ENCODE data around the gene GRK5. TPM values are rescaled to one million over a fixed set of nuclear protein-coding genes. Genes with fewer than 3 reads are reported as not detected.
A peak's percentile ranks its signal among the peaks of the same experiment; 100 is the strongest.

The GRK5 gene
- total and polyA plus RNA-seq, 9 of the 15 experiments (the other 6 are each of a cell fraction or from before 2014, with no cell fraction given) = 0.46 to 0.83 (median 0.67) TPM; not detected in 2

GRCh38 chr10:119427263-119427864 lies 220.0 kb downstream of the GRK5 start (continued):
- TF ChIP-seq MGA (IDR thresholded peaks at IDR 0.05) (no peak), CHD2 (IDR thresholded peaks at IDR 0.05; ENCODE audit: low read depth, low read length) (no peak), PHF21A (IDR thresholded peaks at IDR 0.05; ENCODE audit: borderline replicate concordance, low read depth) (no peak), ZNF76 (CRISPR knock-in tag; IDR thresholded peaks at IDR 0.05; ENCODE audit: borderline replicate concordance) (no peak), FOXJ2 (tag; IDR thresholded peaks at IDR 0.05) (no peak), FOXK1 (CRISPR knock-in tag; IDR thresholded peaks at IDR 0.05; ENCODE audit: borderline replicate concordance) (no peak), ZNF274 (IDR thresholded peaks at IDR 0.05; ENCODE audit: borderline replicate concordance, low read depth, low read length) (no peak), ZFX (CRISPR knock-in tag; IDR thresholded peaks at IDR 0.05) (no peak), RCOR1 (IDR thresholded peaks at IDR 0.05; ENCODE audit: borderline replicate concordance in 1 of 2, low read depth in 2 of 2, low read length in 2 of 2) (peak in 1 of 2 experiments; percentile 83; a peak in 2 of 4 replicates), TCF15 (CRISPR knock-in tag; IDR thresholded peaks at IDR 0.05) (no peak), HDAC2 (IDR thresholded peaks at IDR 0.05) (peak; percentile 90; the same call in 1 of the 2 replicates), NONO (IDR thresholded peaks at IDR 0.05; ENCODE audit: low read depth in 2 of 2, low read length in 1 of 2) (no peak), HMG20A (CRISPR knock-in tag; conservative IDR thresholded peaks at IDR 0.05) (no peak), ZNF57 (CRISPR knock-in tag; IDR thresholded peaks at IDR 0.05) (no peak), RBM22 (IDR thresholded peaks at IDR 0.05; ENCODE audit: low read depth, low read length, poor library complexity, severe bottlenecking) (no peak), YBX1 (IDR thresholded peaks at IDR 0.05) (peak; percentile 85; the same call in 1 of the 2 replicates), ZNF197 (CRISPR knock-in tag; IDR thresholded peaks at IDR 0.05; ENCODE audit: low read depth) (no peak)

Measured in K562 (cell line).